GM12878 (cell line): ENCODE data around the gene KCTD17. TPM values are rescaled to one million over a fixed set of nuclear protein-coding genes. Genes with fewer than 3 reads are reported as not detected.

Experiments used
- ATAC-seq: fragments of 200-7000 bp; cut with Tn5 transposase; 3 replicates; pipeline ENCODE4 v1.9.1; 2020; ENCODE audit warnings: mild to moderate bottlenecking, moderate library complexity
- BruUV-seq: library from RNA; stranded (reverse); fragments of 400-500 nt; replicated peaks from 2 replicates; lab custom pipeline; 2021; lab: Mats Ljungman, UMichigan
- CTCF ChIA-PET: fragments of 300-600 bp; sonication (Branson Sonifier 250); formaldehyde crosslinking; extraction: SDS; loops from one replicate; lab custom pipeline; 2021; ENCODE audit warnings: inconsistent platforms; lab: Yijun Ruan, JAX
- POLR2A ChIA-PET: fragments of 350-600 bp; formaldehyde crosslinking; extraction: SDS; loops from one replicate; lab custom pipeline; 2021; ENCODE audit warnings: inconsistent platforms; lab: Charles Lee
- RAD21 ChIA-PET: fragments of 300-600 bp; sonication (Branson Sonifier 250); formaldehyde crosslinking; loops from one replicate; lab custom pipeline; 2023; ENCODE audit warnings: antibody characterized with exemption; ENCODE audit not compliant: unreplicated experiment; lab: Charles Lee
- SMC1A ChIA-PET: fragments of 300-600 bp; sonication (Branson Sonifier 250); formaldehyde crosslinking; loops from one replicate; lab custom pipeline; 2023; ENCODE audit not compliant: unreplicated experiment, uncharacterized antibody; lab: Charles Lee
- DNase-seq: peaks from one replicate; pipeline ENCODE4 v3.0.0-alpha.2; 2011; ENCODE audit warnings: low read depth, low spot score
- FAIRE-seq: peaks from 3 replicates; lab custom pipeline; 2011; peaks lifted over from hg19 to GRCh38; lab: Jason Lieb, UNC
- H2AFZ ChIP-seq: 2 replicates; pipeline ENCODE4 v1.6.0; 2011; ENCODE audit warnings: low read depth, low read length, control low read depth; ENCODE audit not compliant: control insufficient read depth
- H3K27ac ChIP-seq: 2 replicates; pipeline ENCODE4 v1.5.1; 2011; ENCODE audit warnings: control low read depth; ENCODE audit not compliant: control insufficient read depth, insufficient read depth
- H3K27me3 ChIP-seq, 2 experiments: replicated peaks in 1 of 2; 2 replicates each; pipeline versions ENCODE4 v1.6.0 to v1.6.1; 2011; ENCODE audit warnings: low read length in 1 of 2; ENCODE audit not compliant: control insufficient read depth in 2 of 2, insufficient read depth in 2 of 2
- H3K36me3 ChIP-seq, 2 experiments: 2 replicates each; pipeline ENCODE4 v1.5.1; 2011; ENCODE audit warnings: low read length in 1 of 2; ENCODE audit not compliant: control insufficient read depth in 2 of 2, insufficient read depth in 2 of 2
- H3K4me1 ChIP-seq: 2 replicates; pipeline ENCODE4 v1.6.1; 2011; ENCODE audit warnings: mild to moderate bottlenecking, low read length, moderate library complexity, mixed read lengths; ENCODE audit not compliant: control insufficient read depth, insufficient read depth
- H3K4me2 ChIP-seq: 2 replicates; pipeline ENCODE4 v1.6.0; 2011; ENCODE audit warnings: control low read depth; ENCODE audit not compliant: control insufficient read depth, insufficient read depth
- H3K4me3 ChIP-seq: fragments of 200-600 bp; sonication (generic); 2 replicates; pipeline ENCODE4 v1.5.1; 2016
- H3K79me2 ChIP-seq: 2 replicates; pipeline ENCODE4 v1.6.0; 2011; ENCODE audit warnings: low read length; ENCODE audit not compliant: control insufficient read depth, insufficient read depth
- H3K9ac ChIP-seq: 2 replicates; pipeline ENCODE4 v1.8.0; 2011; ENCODE audit warnings: low read length, control low read depth, mixed read lengths; ENCODE audit not compliant: control insufficient read depth, insufficient read depth
- H3K9me3 ChIP-seq: replicated peaks from 3 replicates; pipeline ENCODE4 v1.5.1; 2011; ENCODE audit warnings: mild to moderate bottlenecking, low read length; ENCODE audit not compliant: control insufficient read depth, insufficient read depth
- H4K20me1 ChIP-seq: 2 replicates; pipeline ENCODE4 v1.6.0; 2011; ENCODE audit not compliant: control insufficient read depth, insufficient read depth
- EZH2 ChIP-seq: IDR thresholded peaks from 2 replicates; pipeline ENCODE4 v1.6.1; 2012; ENCODE audit warnings: low read depth, mild to moderate bottlenecking, control low read depth, inconsistent platforms, low read length, borderline replicate concordance; ENCODE audit not compliant: control insufficient read depth
- HSF1 ChIP-seq: fragments of 150-350 bp; IDR thresholded peaks from 2 replicates; pipeline ENCODE4 v1.6.1; 2014; ENCODE audit warnings: mild to moderate bottlenecking, low read depth, low read length
- IRF3 ChIP-seq: fragments of 450-650 bp; IDR thresholded peaks from 2 replicates; pipeline ENCODE4 v1.6.1; 2014; ENCODE audit warnings: mild to moderate bottlenecking
- IRF4 ChIP-seq: IDR thresholded peaks from 2 replicates; pipeline ENCODE4 v1.6.1; 2011; ENCODE audit warnings: low read depth, low read length
- MEF2B ChIP-seq: fragments of 450-650 bp; IDR thresholded peaks from 2 replicates; pipeline ENCODE4 v1.6.1; 2018; ENCODE audit warnings: mild to moderate bottlenecking, moderate library complexity; ENCODE audit not compliant: partially characterized antibody, poor library complexity, severe bottlenecking
- PAX8 ChIP-seq: fragments of 450-650 bp; IDR thresholded peaks from 2 replicates; pipeline ENCODE4 v1.6.1; 2017; ENCODE audit warnings: mild to moderate bottlenecking, moderate library complexity
- RBBP5 ChIP-seq: fragments of 200-600 bp; sonication (generic); conservative IDR thresholded peaks from 2 replicates; pipeline ENCODE4 v1.6.1; 2016
- SREBF1 ChIP-seq: IDR thresholded peaks from 2 replicates; pipeline ENCODE4 v1.6.1; 2012; ENCODE audit warnings: mild to moderate bottlenecking, low read length
- SUZ12 ChIP-seq: fragments of 200-600 bp; sonication (generic); IDR thresholded peaks from one replicate; pipeline ENCODE4 v1.6.1; 2018; ENCODE audit warnings: antibody characterized with exemption, mild to moderate bottlenecking; ENCODE audit not compliant: unreplicated experiment
- TARDBP ChIP-seq: IDR thresholded peaks from 2 replicates; pipeline ENCODE4 v1.6.1; 2016; ENCODE audit warnings: borderline replicate concordance
- WGBS: methylation state at CpG from one replicate; pipeline ENCODE4 v1.1.6; 2016; ENCODE audit warnings: low lambda C conversion rate; ENCODE audit not compliant: insufficient replicate concordance, insufficient coverage; ENCODE audit errors: missing lambda C conversion rate; 5-methylcytosine and 5-hydroxymethylcytosine counted together
- in situ Hi-C: fragments of 300-500 bp; cut with MboI; formaldehyde crosslinking; loops from 9 replicates; pipeline ENCODE4 v1.14.3; 2018; ENCODE audit warnings: mixed read lengths
- intact Hi-C: fragments of 100-400 bp; cut with micrococcal nuclease; formaldehyde crosslinking; loops from one replicate; pipeline ENCODE4 v1.14.2; 2022; ENCODE audit not compliant: unreplicated experiment
- polyA plus RNA-seq, 11 experiments: library from polyadenylated mRNA; depleted of rRNA in 4 of 11; unstranded in 6 of 11; stranded (reverse) in 5 of 11; fragments of >200 nt; fragmentation: Nextera tagmentation in 4 of 11; fragmentation: Illumina TruSeq in 1 of 11; extraction: Ambion mirVana in 4 of 11; extraction: Trizol in 1 of 11; gene quantifications; 1 replicate in 1 of 11; 2 replicates in 10 of 11; pipeline versions ENCODE4 v1.2.1 to v1.2.3, GENCODE V29; 2011 to 2016; ENCODE audit warnings: inconsistent platforms in 2 of 11, missing spikeins in 2 of 11, low read depth in 1 of 11
- total RNA-seq, 4 experiments: library from RNA; depleted of rRNA in 3 of 4; stranded (reverse); fragments of >200 nt in 3 of 4; fragmentation: Illumina TruSeq in 1 of 4; extraction: Trizol in 1 of 4; gene quantifications; 2 replicates each; pipeline versions ENCODE4 v1.2.1 to v1.2.3, GENCODE V29; 2013 to 2021

KCTD17 gene
- total and polyA plus RNA-seq, 10 of the 15 experiments (the other 5 are each of a cell fraction or from before 2014, with no cell fraction given) = 0.16 to 18.4 (median 10.1) TPM; not detected in 1

- DNase-seq = no peak
- in situ Hi-C loops = no loop called here
- H3K4me2 ChIP-seq = no peak overlapping the region
- no peak overlapping the region for H3K27ac ChIP-seq
- H4K20me1 ChIP-seq = no peaks in the 10 kb centered on the region
- H2AFZ ChIP-seq = no peak overlapping the region
- ATAC-seq = no peak
- H3K9ac ChIP-seq = no peak overlapping the region
- no peak for TF ChIP-seq IRF4
- no peak for TF ChIP-seq SREBF1
- no peak for TF ChIP-seq MEF2B
- TF ChIP-seq EZH2 = no peak
- TF ChIP-seq PAX8 = no peak
- no peak for TF ChIP-seq HSF1
- no peak for TF ChIP-seq SUZ12
- no peak for TF ChIP-seq IRF3
- TF ChIP-seq TARDBP = no peak
- no peak for TF ChIP-seq RBBP5
- BruUV-seq = no TSS peak
- ChIA-PET POLR2A (interaction anchor here (0.8 kb wide), 1 partner anchor 11 kb away, joined by 3 read pairs; no protein-coding TSS in a partner anchor), SMC1A (no interaction called here), RAD21 (no interaction called here), CTCF (interaction anchor here (1.4 to 1.5 kb wide), 2 partner anchors 9 to 18 kb away, joined by 4 to 5 read pairs; no protein-coding TSS in a partner anchor)
- no peaks in the 10 kb centered on the region; a peak in 1 of 4 replicates for H3K36me3 ChIP-seq
- intact Hi-C loops = no loop called here
- FAIRE-seq = no peak
- 78% methylated on average over 10 of the region's 10 CpGs for WGBS
- no peaks in the 10 kb centered on the region for H3K9me3 ChIP-seq
- no peaks in the 10 kb centered on the region for H3K27me3 ChIP-seq
- H3K4me3 ChIP-seq = no peak overlapping the region
- H3K79me2 ChIP-seq = no peaks in the 10 kb centered on the region; the same call in 1 of the 2 replicates
- peaks cover 5% of the 10 kb centered on the region for H3K4me1 ChIP-seq
Observed at GRCh38 chr22:37025500-37026070, 26.0 kb upstream of the KCTD17 start.
